H9 (cell line): Measurements from ENCODE around the gene GGACT. TPM values are rescaled to one million over a fixed set of nuclear protein-coding genes. Genes with fewer than 3 reads are reported as not detected.
A peak's percentile ranks its signal among the peaks of the same experiment; 100 is the strongest.

Experiments
- DNase-seq: peaks from one replicate; pipeline ENCODE4 v3.0.0-alpha.2; 2017
- H2AFZ ChIP-seq: one replicate; pipeline ENCODE4 v1.6.1; 2013; ENCODE audit warnings: mild to moderate bottlenecking, low read length, control low read depth, moderate library complexity
- H2AK5ac ChIP-seq: 2 replicates; pipeline ENCODE4 v1.6.1; 2013; ENCODE audit warnings: low read length, control low read depth, mixed read lengths; ENCODE audit not compliant: insufficient read length
- H2BK120ac ChIP-seq: one replicate; pipeline ENCODE4 v1.6.1; 2013; ENCODE audit warnings: low read depth, mild to moderate bottlenecking, low read length, control low read depth, inconsistent platforms; ENCODE audit not compliant: poor library complexity, severe bottlenecking
- H2BK12ac ChIP-seq: 2 replicates; pipeline ENCODE4 v1.6.1; 2013; ENCODE audit warnings: low read length, control low read depth, mixed read lengths, low read depth; ENCODE audit not compliant: insufficient read length
- H2BK15ac ChIP-seq: 2 replicates; pipeline ENCODE4 v1.6.1; 2013; ENCODE audit warnings: low read depth, low read length, control low read depth
- H2BK20ac ChIP-seq: one replicate; pipeline ENCODE4 v1.6.1; 2013; ENCODE audit warnings: low read depth, mild to moderate bottlenecking, low read length, control low read depth, inconsistent platforms; ENCODE audit not compliant: poor library complexity, severe bottlenecking
- H2BK5ac ChIP-seq: 2 replicates; pipeline ENCODE4 v1.6.1; 2013; ENCODE audit warnings: low read length, control low read depth, mixed read lengths; ENCODE audit not compliant: insufficient read length
- H3K14ac ChIP-seq: 2 replicates; pipeline ENCODE4 v1.6.1; 2013; ENCODE audit warnings: low read length, control low read depth; ENCODE audit not compliant: insufficient read depth
- H3K18ac ChIP-seq: 2 replicates; pipeline ENCODE4 v1.6.1; 2013; ENCODE audit warnings: low read depth, mild to moderate bottlenecking, mixed read lengths, low read length, control low read depth; ENCODE audit not compliant: insufficient read length
- H3K23ac ChIP-seq: 2 replicates; pipeline ENCODE4 v1.6.1; 2013; ENCODE audit warnings: low read length, control low read depth, mixed read lengths, low read depth; ENCODE audit not compliant: insufficient read length
- H3K23me2 ChIP-seq: 2 replicates; pipeline ENCODE4 v1.6.1; 2013; ENCODE audit warnings: low read depth, mild to moderate bottlenecking, mixed read lengths, low read length, control low read depth; ENCODE audit not compliant: insufficient read length, poor library complexity, severe bottlenecking
- H3K27ac ChIP-seq: 2 replicates; pipeline ENCODE4 v1.5.1; 2013; ENCODE audit warnings: low read length, control low read depth, mixed read lengths, low read depth; ENCODE audit not compliant: insufficient read length
- H3K27me3 ChIP-seq: 2 replicates; pipeline ENCODE4 v1.6.1; 2013; ENCODE audit warnings: low read length, control low read depth, inconsistent platforms; ENCODE audit not compliant: insufficient read depth
- H3K4ac ChIP-seq: 2 replicates; pipeline ENCODE4 v1.6.1; 2013; ENCODE audit warnings: low read depth, mild to moderate bottlenecking, control low read depth, inconsistent platforms, low read length, moderate library complexity
- H3K4me1 ChIP-seq: 2 replicates; pipeline ENCODE4 v1.6.1; 2013; ENCODE audit warnings: low read length, control low read depth, inconsistent platforms; ENCODE audit not compliant: insufficient read depth
- H3K4me2 ChIP-seq: 2 replicates; pipeline ENCODE4 v1.6.1; 2013; ENCODE audit warnings: low read length, control low read depth, mixed read lengths; ENCODE audit not compliant: insufficient read length, insufficient read depth
- H3K56ac ChIP-seq: 2 replicates; pipeline ENCODE4 v1.6.1; 2013; ENCODE audit warnings: low read depth, mild to moderate bottlenecking, mixed read lengths, low read length, control low read depth; ENCODE audit not compliant: insufficient read length
- H3K79me1 ChIP-seq: 2 replicates; pipeline ENCODE4 v1.6.1; 2013; ENCODE audit warnings: low read depth, mild to moderate bottlenecking, moderate library complexity, low read length, control low read depth, inconsistent platforms; ENCODE audit not compliant: insufficient read depth, poor library complexity, severe bottlenecking
- H3K79me2 ChIP-seq: 2 replicates; pipeline ENCODE4 v1.6.1; 2013; ENCODE audit warnings: low read length, control low read depth, inconsistent platforms; ENCODE audit not compliant: insufficient read depth
- H3K9ac ChIP-seq: 2 replicates; pipeline ENCODE4 v1.6.1; 2013; ENCODE audit warnings: low read length, control low read depth, mixed read lengths; ENCODE audit not compliant: insufficient read length; ENCODE audit errors: extremely low read depth
- H3K9me3 ChIP-seq: one replicate; pipeline ENCODE4 v1.6.1; 2013; ENCODE audit warnings: low read depth, low read length, inconsistent platforms; ENCODE audit not compliant: control insufficient read depth
- H3T11ph ChIP-seq: one replicate; pipeline ENCODE4 v1.6.1; 2013; ENCODE audit warnings: mild to moderate bottlenecking, low read length, control low read depth, inconsistent platforms
- H4K20me1 ChIP-seq: one replicate; pipeline ENCODE4 v1.6.1; 2013; ENCODE audit not compliant: control insufficient read depth, insufficient read length, insufficient read depth
- H4K5ac ChIP-seq: 2 replicates; pipeline ENCODE4 v1.6.1; 2013; ENCODE audit warnings: low read depth, mild to moderate bottlenecking, mixed read lengths, low read length, control low read depth; ENCODE audit not compliant: insufficient read length
- H4K8ac ChIP-seq: replicated peaks from 2 replicates; pipeline ENCODE4 v1.6.1; 2013; ENCODE audit warnings: low read length, control low read depth, mixed read lengths, low read depth; ENCODE audit not compliant: insufficient read length
- H4K91ac ChIP-seq: 2 replicates; pipeline ENCODE4 v1.6.1; 2013; ENCODE audit warnings: low read depth, mild to moderate bottlenecking, moderate library complexity, mixed read lengths, low read length, control low read depth; ENCODE audit not compliant: insufficient read length
- H3K27ac Mint-ChIP-seq, 3 experiments: 2 replicates in 2 of 3; 3 replicates in 1 of 3; pipeline ENCODE4 v1.8.0; 2020 to 2021; ENCODE audit warnings: mixed read lengths in 3 of 3, mild to moderate bottlenecking in 1 of 3, moderate library complexity in 1 of 3
- H3K27me3 Mint-ChIP-seq: 2 replicates; pipeline ENCODE4 v1.8.0; 2021; ENCODE audit warnings: low read depth, mild to moderate bottlenecking, moderate library complexity, mixed read lengths
- H3K36me3 Mint-ChIP-seq, 3 experiments: 2 replicates in 2 of 3; 3 replicates in 1 of 3; pipeline ENCODE4 v1.8.0; 2020 to 2021; ENCODE audit warnings: low read depth in 3 of 3, mixed read lengths in 3 of 3; ENCODE audit not compliant: insufficient read depth in 1 of 3
- H3K4me1 Mint-ChIP-seq, 2 experiments: 2 replicates each; pipeline ENCODE4 v1.8.0; 2020; ENCODE audit warnings: mixed read lengths in 2 of 2
- H3K4me3 Mint-ChIP-seq, 2 experiments: 2 replicates in 1 of 2; 3 replicates in 1 of 2; pipeline ENCODE4 v1.8.0; 2020 to 2021; ENCODE audit warnings: mild to moderate bottlenecking in 2 of 2, mixed read lengths in 2 of 2, moderate library complexity in 1 of 2
- H3K9me3 Mint-ChIP-seq, 2 experiments: 2 replicates in 1 of 2; 3 replicates in 1 of 2; pipeline ENCODE4 v1.8.0; 2020; ENCODE audit warnings: mild to moderate bottlenecking in 2 of 2, mixed read lengths in 2 of 2, moderate library complexity in 1 of 2
- WGBS: extraction: QIAGEN DNeasy Blood & Tissue Kit; methylation state at CpG from one replicate; pipeline ENCODE4 v1.1.7; 2013; ENCODE audit warnings: missing lambda C conversion rate, low lambda C conversion rate, mixed read lengths; ENCODE audit not compliant: insufficient read length; ENCODE audit errors: extremely low coverage; 5-methylcytosine and 5-hydroxymethylcytosine counted together
- total RNA-seq: library from RNA; stranded (reverse); gene quantifications from 2 replicates; pipeline ENCODE4 v1.2.1, GENCODE V29; 2021
- TF ChIP-seq, protein P1 (sequence below): fragments of 200-600 bp; sonication (generic); conservative IDR thresholded peaks from 3 replicates; pipeline ENCODE4 v1.8.0; 2021; ENCODE audit warnings: antibody characterized with exemption, mild to moderate bottlenecking

The GGACT gene
- total RNA-seq, 1 experiment from 2014 or later = 1.3 TPM

DNA sequence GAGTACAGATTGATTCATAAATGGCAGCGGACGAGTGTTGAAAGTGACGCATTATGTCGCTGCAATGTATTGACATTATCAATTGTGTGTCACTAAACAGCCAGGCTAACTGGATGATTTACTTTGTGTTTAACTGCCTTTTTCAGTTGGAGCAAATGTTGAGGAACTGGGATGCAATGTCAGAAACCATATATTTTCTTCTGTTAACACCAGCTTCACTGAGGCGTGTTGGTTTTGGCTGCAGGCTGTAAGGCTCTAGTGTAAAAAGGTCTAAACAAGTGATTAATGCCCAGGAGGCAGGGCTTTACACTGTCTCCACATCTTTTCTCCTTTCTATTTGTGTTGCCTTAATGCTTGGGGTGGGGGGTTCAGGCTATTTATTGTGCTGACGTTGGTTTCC is 80.1 kb downstream of the GGACT start:
- Histone ChIP-seq H4K91ac (no peak overlapping the region), H3K23ac (peak overlapping the region; percentile 64), H3T11ph (no peak overlapping the region), H2AFZ (no peak overlapping the region), H2BK120ac (no peak overlapping the region), H3K79me2 (no peaks in the 10 kb centered on the region), H2BK15ac (no peak overlapping the region), H2BK12ac (no peak overlapping the region), H3K18ac (no peak overlapping the region), H3K27me3 (no peaks in the 10 kb centered on the region), H3K23me2 (no peaks in the 10 kb centered on the region), H2AK5ac (peak overlapping the region; percentile 80), H3K4ac (no peak overlapping the region), H3K79me1 (no peaks in the 10 kb centered on the region), H3K27ac (peak overlapping the region; percentile 76), H3K4me1 (peaks cover 23% of the 10 kb centered on the region), H3K56ac (no peak overlapping the region), H3K9me3 (no peaks in the 10 kb centered on the region), H4K8ac (no peak overlapping the region), H3K9ac (no peak overlapping the region), H2BK5ac (peak overlapping the region; percentile 75), H3K14ac (no peak overlapping the region), H2BK20ac (no peak overlapping the region), H4K20me1 (no peaks in the 10 kb centered on the region), H4K5ac (no peak overlapping the region), H3K4me2 (no peak overlapping the region)
- no peaks in the 10 kb centered on the region for H3K9me3 Mint-ChIP-seq
- peak overlapping the region; percentile 72 to 98 (median 92); a peak in 5 of 7 replicates for H3K27ac Mint-ChIP-seq
- no CpG with 5 or more reads among the region's 6 CpGs for WGBS
- no peaks in the 10 kb centered on the region for H3K27me3 Mint-ChIP-seq
- TF ChIP-seq, protein P1, sequence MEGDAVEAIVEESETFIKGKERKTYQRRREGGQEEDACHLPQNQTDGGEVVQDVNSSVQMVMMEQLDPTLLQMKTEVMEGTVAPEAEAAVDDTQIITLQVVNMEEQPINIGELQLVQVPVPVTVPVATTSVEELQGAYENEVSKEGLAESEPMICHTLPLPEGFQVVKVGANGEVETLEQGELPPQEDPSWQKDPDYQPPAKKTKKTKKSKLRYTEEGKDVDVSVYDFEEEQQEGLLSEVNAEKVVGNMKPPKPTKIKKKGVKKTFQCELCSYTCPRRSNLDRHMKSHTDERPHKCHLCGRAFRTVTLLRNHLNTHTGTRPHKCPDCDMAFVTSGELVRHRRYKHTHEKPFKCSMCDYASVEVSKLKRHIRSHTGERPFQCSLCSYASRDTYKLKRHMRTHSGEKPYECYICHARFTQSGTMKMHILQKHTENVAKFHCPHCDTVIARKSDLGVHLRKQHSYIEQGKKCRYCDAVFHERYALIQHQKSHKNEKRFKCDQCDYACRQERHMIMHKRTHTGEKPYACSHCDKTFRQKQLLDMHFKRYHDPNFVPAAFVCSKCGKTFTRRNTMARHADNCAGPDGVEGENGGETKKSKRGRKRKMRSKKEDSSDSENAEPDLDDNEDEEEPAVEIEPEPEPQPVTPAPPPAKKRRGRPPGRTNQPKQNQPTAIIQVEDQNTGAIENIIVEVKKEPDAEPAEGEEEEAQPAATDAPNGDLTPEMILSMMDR = no peak
- no peak overlapping the region for H3K4me3 Mint-ChIP-seq
- 0 out of 7 replicates have a peak, but pooled peaks cover 0 to 2% (median 0%) of the 10 kb centered on the region in 3 experiments for H3K36me3 Mint-ChIP-seq
- peaks cover 64 to 65% of the 10 kb centered on the region in 2 experiments for H3K4me1 Mint-ChIP-seq
- DNase-seq = no peak
